Measurements from ENCODE around the gene ZNF117. TPM values are rescaled to one million over a fixed set of nuclear protein-coding genes. Genes with fewer than 3 reads are reported as not detected.

ZNF117 gene
- total and polyA plus RNA-seq, 9 of the 15 experiments (the other 6 are each of a cell fraction or from before 2014, with no cell fraction given) = 2.5 to 18.9 (median 14.1) TPM

DNA sequence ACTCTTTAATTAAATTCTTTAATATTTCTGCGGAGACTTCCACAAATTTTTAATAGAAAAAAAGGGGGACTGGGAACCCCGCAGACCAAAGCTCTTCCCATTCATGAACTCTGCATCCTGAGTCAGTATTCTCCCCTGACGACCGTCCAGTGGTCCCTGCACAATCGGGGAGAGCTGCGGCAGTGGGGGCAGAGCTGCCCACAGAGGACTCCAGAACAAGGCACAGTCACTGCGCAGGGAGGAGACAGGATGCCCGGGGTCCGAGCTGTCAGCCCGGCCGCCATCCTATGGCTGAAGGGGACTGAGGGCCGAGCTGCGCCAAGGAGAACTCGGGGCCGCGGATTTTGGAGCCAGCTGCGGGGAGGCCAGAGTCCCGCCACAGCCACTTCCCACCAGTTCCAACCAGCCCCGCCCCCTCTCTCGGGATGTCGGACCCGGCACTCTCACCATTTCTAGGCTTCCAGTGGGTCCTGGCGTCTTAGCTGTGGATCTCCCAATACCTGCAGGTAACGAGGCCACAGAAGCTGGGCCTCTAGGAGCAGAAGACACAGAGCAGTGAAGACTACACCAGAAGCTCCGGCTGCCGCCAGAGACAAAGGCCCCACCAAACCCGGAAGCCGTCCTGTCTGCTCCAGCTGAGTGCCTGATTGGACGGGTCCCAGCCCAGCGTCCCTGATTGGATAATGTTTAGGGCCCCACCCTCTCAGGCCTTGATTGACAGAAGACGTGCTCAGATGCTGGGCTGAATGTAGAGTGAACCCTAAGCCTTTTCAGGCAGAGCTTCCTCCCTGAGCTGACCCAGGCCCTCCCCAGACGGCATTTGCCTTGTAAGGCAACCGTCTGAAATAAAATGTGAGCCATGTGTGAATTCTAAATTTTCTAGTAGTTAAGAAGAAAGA lies 15.5 kb upstream of the ZNF117 start, which contains the start of gene ERV3-1 (continued):
- TF ChIP-seq TBP (optimal IDR thresholded peaks at IDR 0.05; ENCODE audit: low read depth, low read length) (peak; percentile 80), POLR2G (IDR thresholded peaks at IDR 0.05; ENCODE audit: low read depth, low read length) (peak; percentile 85), ZNF445 (CRISPR knock-in tag; IDR thresholded peaks at IDR 0.05; ENCODE audit: low read depth) (no peak), POLR2B (IDR thresholded peaks at IDR 0.05; ENCODE audit: low read depth, partially characterized antibody) (peak; percentile 99), ZNF217 (CRISPR knock-in tag; IDR thresholded peaks at IDR 0.05) (no peak), ZNF224 (CRISPR knock-in tag; IDR thresholded peaks at IDR 0.05) (no peak; the same call in 1 of the 2 replicates), ZNF583 (CRISPR knock-in tag; IDR thresholded peaks at IDR 0.05) (no peak), YBX1 (IDR thresholded peaks at IDR 0.05) (no peak), ZNF551 (CRISPR knock-in tag; IDR thresholded peaks at IDR 0.05) (no peak), ZSCAN32 (CRISPR knock-in tag; IDR thresholded peaks at IDR 0.05) (no peak), ZFP30 (CRISPR knock-in tag; IDR thresholded peaks at IDR 0.05; ENCODE audit: borderline replicate concordance) (no peak), NCOA6 (IDR thresholded peaks at IDR 0.05) (no peak), EWSR1 (IDR thresholded peaks at IDR 0.05; ENCODE audit: borderline replicate concordance, low read depth, partially characterized antibody) (no peak), ILF3 (IDR thresholded peaks at IDR 0.05; ENCODE audit: borderline replicate concordance) (no peak), ZC3H11A (IDR thresholded peaks at IDR 0.05; ENCODE audit: low read depth, low read length) (no peak), RBBP5 (IDR thresholded peaks at IDR 0.05; ENCODE audit: borderline replicate concordance, insufficient read depth, low read length, poor library complexity, severe bottlenecking) (peak; percentile 82), MAZ (CRISPR knock-in tag; conservative IDR thresholded peaks at IDR 0.05 in 1 of 2, IDR thresholded peaks at IDR 0.05 in 1 of 2) (peak; percentile 54 to 62; a peak in 1 of 4 replicates)
- TF ChIP-seq, protein P1, sequence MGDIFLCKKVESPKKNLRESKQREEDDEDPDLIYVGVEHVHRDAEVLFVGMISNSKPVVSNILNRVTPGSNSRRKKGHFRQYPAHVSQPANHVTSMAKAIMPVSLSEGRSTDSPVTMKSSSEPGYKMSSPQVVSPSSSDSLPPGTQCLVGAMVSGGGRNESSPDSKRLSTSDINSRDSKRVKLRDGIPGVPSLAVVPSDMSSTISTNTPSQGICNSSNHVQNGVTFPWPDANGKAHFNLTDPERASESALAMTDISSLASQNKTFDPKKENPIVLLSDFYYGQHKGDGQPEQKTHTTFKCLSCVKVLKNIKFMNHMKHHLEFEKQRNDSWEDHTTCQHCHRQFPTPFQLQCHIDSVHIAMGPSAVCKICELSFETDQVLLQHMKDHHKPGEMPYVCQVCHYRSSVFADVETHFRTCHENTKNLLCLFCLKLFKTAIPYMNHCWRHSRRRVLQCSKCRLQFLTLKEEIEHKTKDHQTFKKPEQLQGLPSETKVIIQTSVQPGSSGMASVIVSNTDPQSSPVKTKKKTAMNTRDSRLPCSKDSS (IDR thresholded peaks at IDR 0.05; ENCODE audit: low read depth, partially characterized antibody) = no peak
- TF ChIP-seq, protein P2, sequence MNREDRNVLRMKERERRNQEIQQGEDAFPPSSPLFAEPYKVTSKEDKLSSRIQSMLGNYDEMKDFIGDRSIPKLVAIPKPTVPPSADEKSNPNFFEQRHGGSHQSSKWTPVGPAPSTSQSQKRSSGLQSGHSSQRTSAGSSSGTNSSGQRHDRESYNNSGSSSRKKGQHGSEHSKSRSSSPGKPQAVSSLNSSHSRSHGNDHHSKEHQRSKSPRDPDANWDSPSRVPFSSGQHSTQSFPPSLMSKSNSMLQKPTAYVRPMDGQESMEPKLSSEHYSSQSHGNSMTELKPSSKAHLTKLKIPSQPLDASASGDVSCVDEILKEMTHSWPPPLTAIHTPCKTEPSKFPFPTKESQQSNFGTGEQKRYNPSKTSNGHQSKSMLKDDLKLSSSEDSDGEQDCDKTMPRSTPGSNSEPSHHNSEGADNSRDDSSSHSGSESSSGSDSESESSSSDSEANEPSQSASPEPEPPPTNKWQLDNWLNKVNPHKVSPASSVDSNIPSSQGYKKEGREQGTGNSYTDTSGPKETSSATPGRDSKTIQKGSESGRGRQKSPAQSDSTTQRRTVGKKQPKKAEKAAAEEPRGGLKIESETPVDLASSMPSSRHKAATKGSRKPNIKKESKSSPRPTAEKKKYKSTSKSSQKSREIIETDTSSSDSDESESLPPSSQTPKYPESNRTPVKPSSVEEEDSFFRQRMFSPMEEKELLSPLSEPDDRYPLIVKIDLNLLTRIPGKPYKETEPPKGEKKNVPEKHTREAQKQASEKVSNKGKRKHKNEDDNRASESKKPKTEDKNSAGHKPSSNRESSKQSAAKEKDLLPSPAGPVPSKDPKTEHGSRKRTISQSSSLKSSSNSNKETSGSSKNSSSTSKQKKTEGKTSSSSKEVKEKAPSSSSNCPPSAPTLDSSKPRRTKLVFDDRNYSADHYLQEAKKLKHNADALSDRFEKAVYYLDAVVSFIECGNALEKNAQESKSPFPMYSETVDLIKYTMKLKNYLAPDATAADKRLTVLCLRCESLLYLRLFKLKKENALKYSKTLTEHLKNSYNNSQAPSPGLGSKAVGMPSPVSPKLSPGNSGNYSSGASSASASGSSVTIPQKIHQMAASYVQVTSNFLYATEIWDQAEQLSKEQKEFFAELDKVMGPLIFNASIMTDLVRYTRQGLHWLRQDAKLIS (CRISPR knock-in tag; IDR thresholded peaks at IDR 0.05) = peak; percentile 84
- TF ChIP-seq, protein P3, sequence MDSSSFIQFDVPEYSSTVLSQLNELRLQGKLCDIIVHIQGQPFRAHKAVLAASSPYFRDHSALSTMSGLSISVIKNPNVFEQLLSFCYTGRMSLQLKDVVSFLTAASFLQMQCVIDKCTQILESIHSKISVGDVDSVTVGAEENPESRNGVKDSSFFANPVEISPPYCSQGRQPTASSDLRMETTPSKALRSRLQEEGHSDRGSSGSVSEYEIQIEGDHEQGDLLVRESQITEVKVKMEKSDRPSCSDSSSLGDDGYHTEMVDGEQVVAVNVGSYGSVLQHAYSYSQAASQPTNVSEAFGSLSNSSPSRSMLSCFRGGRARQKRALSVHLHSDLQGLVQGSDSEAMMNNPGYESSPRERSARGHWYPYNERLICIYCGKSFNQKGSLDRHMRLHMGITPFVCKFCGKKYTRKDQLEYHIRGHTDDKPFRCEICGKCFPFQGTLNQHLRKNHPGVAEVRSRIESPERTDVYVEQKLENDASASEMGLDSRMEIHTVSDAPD (CRISPR knock-in tag; IDR thresholded peaks at IDR 0.05) = no peak

All from K562 (cell line).